ENCODE data around the gene SLC39A6.

DNA sequence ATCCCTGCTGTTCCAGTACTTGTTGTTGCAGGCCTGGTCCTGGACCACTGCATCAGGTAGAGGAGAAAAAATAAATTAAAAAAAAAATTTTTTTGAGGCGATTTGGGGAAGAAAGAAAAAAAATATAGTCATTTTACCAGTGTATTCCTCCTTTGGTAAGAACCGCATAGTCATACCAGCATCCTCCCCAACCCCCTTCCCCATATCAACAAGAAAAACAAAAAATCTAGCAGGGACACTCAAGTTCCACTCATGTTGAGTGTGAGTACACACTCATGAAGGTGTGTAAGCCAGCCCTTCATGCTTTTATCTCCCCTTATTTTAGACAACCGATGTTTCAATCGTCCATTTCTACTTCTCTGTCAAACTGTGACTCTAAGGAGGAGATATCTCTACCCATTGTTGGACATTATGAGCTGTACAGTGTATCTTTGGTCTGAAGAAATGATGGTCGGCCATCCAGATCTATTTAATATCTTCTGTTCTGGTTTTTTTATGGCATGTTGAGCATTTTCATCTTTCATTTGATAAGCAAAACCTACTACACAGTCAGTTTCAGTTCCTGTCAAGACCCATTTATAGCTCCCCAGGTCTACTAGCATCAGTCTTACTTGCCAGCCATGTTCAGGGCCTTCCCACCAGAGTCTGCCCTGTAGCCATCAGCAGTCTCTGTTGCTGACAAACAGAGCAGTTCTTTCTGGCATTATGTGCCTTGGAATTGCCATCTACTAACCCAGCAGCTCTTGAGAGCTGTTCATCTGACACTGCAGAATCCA, 20.6 kb upstream of the SLC39A6 start:
- TF ChIP-seq, protein P1, sequence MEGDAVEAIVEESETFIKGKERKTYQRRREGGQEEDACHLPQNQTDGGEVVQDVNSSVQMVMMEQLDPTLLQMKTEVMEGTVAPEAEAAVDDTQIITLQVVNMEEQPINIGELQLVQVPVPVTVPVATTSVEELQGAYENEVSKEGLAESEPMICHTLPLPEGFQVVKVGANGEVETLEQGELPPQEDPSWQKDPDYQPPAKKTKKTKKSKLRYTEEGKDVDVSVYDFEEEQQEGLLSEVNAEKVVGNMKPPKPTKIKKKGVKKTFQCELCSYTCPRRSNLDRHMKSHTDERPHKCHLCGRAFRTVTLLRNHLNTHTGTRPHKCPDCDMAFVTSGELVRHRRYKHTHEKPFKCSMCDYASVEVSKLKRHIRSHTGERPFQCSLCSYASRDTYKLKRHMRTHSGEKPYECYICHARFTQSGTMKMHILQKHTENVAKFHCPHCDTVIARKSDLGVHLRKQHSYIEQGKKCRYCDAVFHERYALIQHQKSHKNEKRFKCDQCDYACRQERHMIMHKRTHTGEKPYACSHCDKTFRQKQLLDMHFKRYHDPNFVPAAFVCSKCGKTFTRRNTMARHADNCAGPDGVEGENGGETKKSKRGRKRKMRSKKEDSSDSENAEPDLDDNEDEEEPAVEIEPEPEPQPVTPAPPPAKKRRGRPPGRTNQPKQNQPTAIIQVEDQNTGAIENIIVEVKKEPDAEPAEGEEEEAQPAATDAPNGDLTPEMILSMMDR (IDR thresholded peaks at IDR 0.05), result no peak
- TF ChIP-seq POLR2A (IDR thresholded peaks at IDR 0.05), result no peak

All from esophagus squamous epithelium (tissue), 4 donors.